GM23248 (cell line): ENCODE results near the gene TMBIM1. TPM values are rescaled to one million over a fixed set of nuclear protein-coding genes. Genes with fewer than 3 reads are reported as not detected.

Source experiments
- DNase-seq: peaks from one replicate; pipeline ENCODE4 v3.0.0-alpha.2; 2015
- H2AFZ ChIP-seq: fragments of 200-600 bp; sonication (generic); 2 replicates; pipeline ENCODE4 v1.6.1; 2016; ENCODE audit warnings: antibody characterized with exemption
- H3F3A ChIP-seq: fragments of 200-600 bp; sonication (generic); 2 replicates; pipeline ENCODE4 v1.6.1; 2016; ENCODE audit warnings: mild to moderate bottlenecking, antibody characterized with exemption, mixed run types; ENCODE audit not compliant: insufficient read depth
- H3K27ac ChIP-seq: fragments of 200-600 bp; sonication (generic); 2 replicates; pipeline ENCODE4 v1.5.1; 2016; ENCODE audit warnings: mild to moderate bottlenecking
- H3K27me3 ChIP-seq: fragments of 200-600 bp; sonication (generic); replicated peaks from 2 replicates; pipeline ENCODE4 v1.6.1; 2016; ENCODE audit warnings: mild to moderate bottlenecking; ENCODE audit not compliant: insufficient read depth
- H3K36me3 ChIP-seq: fragments of 200-600 bp; sonication (generic); 2 replicates; pipeline ENCODE4 v1.6.1; 2016; ENCODE audit warnings: low read depth, mild to moderate bottlenecking
- H3K4me1 ChIP-seq: fragments of 200-600 bp; sonication (generic); 2 replicates; pipeline ENCODE4 v1.6.1; 2016; ENCODE audit warnings: mild to moderate bottlenecking; ENCODE audit not compliant: insufficient read depth
- H3K4me2 ChIP-seq: fragments of 200-600 bp; sonication (generic); one replicate; pipeline ENCODE4 v1.6.1; 2016; ENCODE audit warnings: mild to moderate bottlenecking; ENCODE audit not compliant: unreplicated experiment
- H3K4me3 ChIP-seq: fragments of 200-600 bp; sonication (generic); 2 replicates; pipeline ENCODE4 v1.5.1; 2016; ENCODE audit warnings: mild to moderate bottlenecking
- H3K79me2 ChIP-seq: fragments of 200-600 bp; sonication (generic); 2 replicates; pipeline ENCODE4 v1.6.1; 2016; ENCODE audit warnings: mild to moderate bottlenecking; ENCODE audit not compliant: insufficient read depth
- H3K9ac ChIP-seq: fragments of 200-600 bp; sonication (generic); 2 replicates; pipeline ENCODE4 v1.6.1; 2016; ENCODE audit warnings: mild to moderate bottlenecking
- H3K9me2 ChIP-seq: fragments of 200-600 bp; sonication (generic); 2 replicates; pipeline ENCODE4 v1.6.1; 2016; ENCODE audit warnings: mixed run types, mild to moderate bottlenecking, moderate library complexity; ENCODE audit not compliant: insufficient read depth
- H3K9me3 ChIP-seq: fragments of 200-600 bp; sonication (generic); one replicate; pipeline ENCODE4 v1.6.1; 2017; ENCODE audit warnings: low read depth
- H4K20me1 ChIP-seq: fragments of 200-600 bp; sonication (generic); 2 replicates; pipeline ENCODE4 v1.6.0; 2016; ENCODE audit not compliant: insufficient read depth
- EZH2 ChIP-seq: fragments of 200-600 bp; sonication (generic); IDR thresholded peaks from 2 replicates; pipeline ENCODE4 v1.6.1; 2018; ENCODE audit warnings: antibody characterized with exemption, mild to moderate bottlenecking; ENCODE audit not compliant: insufficient read depth, poor library complexity, severe bottlenecking
- EZH2phosphoT487 ChIP-seq: fragments of 200-600 bp; sonication (generic); IDR thresholded peaks from 2 replicates; pipeline ENCODE4 v1.6.1; 2018; ENCODE audit warnings: antibody characterized with exemption, moderate library complexity, mild to moderate bottlenecking, low read depth; ENCODE audit not compliant: insufficient read depth
- WGBS, 2 experiments: methylation state at CpG; one replicate each; pipeline ENCODE4 v1.1.6; 2015 to 2017; ENCODE audit warnings: low lambda C conversion rate in 2 of 2, low coverage in 1 of 2; ENCODE audit errors: missing lambda C conversion rate in 2 of 2; 5-methylcytosine and 5-hydroxymethylcytosine counted together
- in situ Hi-C: fragments of 300-500 bp; cut with MboI; formaldehyde crosslinking; loops from 2 replicates; pipeline ENCODE4 v1.15.0; 2020
- polyA plus RNA-seq: library from polyadenylated mRNA; unstranded; fragments of >200 nt; fragmentation: Nextera tagmentation; extraction: Ambion mirVana; gene quantifications from 2 replicates; pipeline ENCODE4 v1.2.1, GENCODE V29; 2016
- total RNA-seq: library from RNA; depleted of rRNA; stranded (reverse); fragments of >200 nt; shearing (Covaris generic); gene quantifications from 2 replicates; pipeline ENCODE4 v1.2.3, GENCODE V29; 2014

The TMBIM1 gene
- total and polyA plus RNA-seq, 2 experiments from 2014 or later: 166 to 178 TPM

GRCh38 chr2:218286570-218287459 is 5.5 kb downstream of the TMBIM1 start:
- H3K4me1 ChIP-seq: peaks cover 72% of the 10 kb centered on the region
- H3K27me3 ChIP-seq: no peaks in the 10 kb centered on the region
- in situ Hi-C loops: no loop called here
- peak overlapping the region; percentile 18; the same call in 1 of the 2 replicates for H2AFZ ChIP-seq
- H3K4me3 ChIP-seq: peak overlapping the region; percentile 77
- H3K4me2 ChIP-seq: peak overlapping the region; percentile 96
- peak overlapping the region; percentile 83 for H3K9ac ChIP-seq
- peaks cover 54% of the 10 kb centered on the region for H3F3A ChIP-seq
- no peaks in the 10 kb centered on the region for H3K9me2 ChIP-seq
- DNase-seq: peak; percentile 98
- no peaks in the 10 kb centered on the region for H3K9me3 ChIP-seq
- 0 to 1% methylated on average over 11 of the region's 11 CpGs for WGBS, 2 experiments
- no peaks in the 10 kb centered on the region for H3K36me3 ChIP-seq
- TF ChIP-seq EZH2phosphoT487 (no peak), EZH2 (no peak)
- H3K27ac ChIP-seq: peak overlapping the region; percentile 99
- H3K79me2 ChIP-seq: peaks cover 91% of the 10 kb centered on the region
- no peaks in the 10 kb centered on the region for H4K20me1 ChIP-seq

- H3K4me3 ChIP-seq: peak overlapping the region; percentile 77
- peak overlapping the region; percentile 83 for H3K9ac ChIP-seq
- H3K4me1 ChIP-seq: peaks cover 72% of the 10 kb centered on the region
- peak overlapping the region; percentile 96 for H3K4me2 ChIP-seq
- no peaks in the 10 kb centered on the region for H3K9me3 ChIP-seq
- no peaks in the 10 kb centered on the region for H3K9me2 ChIP-seq
- no peaks in the 10 kb centered on the region for H4K20me1 ChIP-seq
- H3K27me3 ChIP-seq: no peaks in the 10 kb centered on the region
- H2AFZ ChIP-seq: no peak overlapping the region
- DNase-seq: peak; percentile 93
- peak overlapping the region; percentile 99 for H3K27ac ChIP-seq
- TF ChIP-seq EZH2: no peak
- no peak for TF ChIP-seq EZH2phosphoT487
- in situ Hi-C loops: no loop called here
- H3K79me2 ChIP-seq: peaks cover 91% of the 10 kb centered on the region
- no peaks in the 10 kb centered on the region for H3K36me3 ChIP-seq
- H3F3A ChIP-seq: peaks cover 64% of the 10 kb centered on the region
- WGBS, 2 experiments: 5 to 10% methylated on average over 6 of the region's 6 CpGs
Observed at GRCh38 chr2:218285604-218286003, 6.7 kb downstream of the TMBIM1 start.

GRCh38 chr2:218284106-218284811 is 8.0 kb downstream of the TMBIM1 start:
- H3K4me1 ChIP-seq: peaks cover 62% of the 10 kb centered on the region
- peak; percentile 94 for DNase-seq
- H3K9me2 ChIP-seq: no peaks in the 10 kb centered on the region
- H3K9me3 ChIP-seq: no peaks in the 10 kb centered on the region
- H3K4me2 ChIP-seq: peak overlapping the region; percentile 96
- no peaks in the 10 kb centered on the region for H4K20me1 ChIP-seq
- peaks cover 11% of the 10 kb centered on the region; the same call in 1 of the 2 replicates for H3K36me3 ChIP-seq
- in situ Hi-C loops: no loop called here
- H3K27ac ChIP-seq: peak overlapping the region; percentile 99
- TF ChIP-seq EZH2: no peak
- no peak for TF ChIP-seq EZH2phosphoT487
- H2AFZ ChIP-seq: no peak overlapping the region
- H3K9ac ChIP-seq: peak overlapping the region; percentile 83
- H3K79me2 ChIP-seq: peaks cover 91% of the 10 kb centered on the region
- 21% methylated on average over 13 to 15 of the region's 16 CpGs for WGBS, 2 experiments
- H3F3A ChIP-seq: peaks cover 63% of the 10 kb centered on the region
- H3K27me3 ChIP-seq: no peaks in the 10 kb centered on the region
- H3K4me3 ChIP-seq: peak overlapping the region; percentile 50

GRCh38 chr2:218282173-218282991 is 9.9 kb downstream of the TMBIM1 start:
- H3K27me3 ChIP-seq: no peaks in the 10 kb centered on the region
- H3K4me2 ChIP-seq: peak overlapping the region; percentile 80
- H2AFZ ChIP-seq: 0 out of 2 replicates have a peak overlapping the region, but pooled peaks have one; percentile 21
- H3K9me3 ChIP-seq: no peaks in the 10 kb centered on the region
- H3K4me1 ChIP-seq: peaks cover 56% of the 10 kb centered on the region
- no peaks in the 10 kb centered on the region for H3K9me2 ChIP-seq
- peak overlapping the region; percentile 99 for H3K27ac ChIP-seq
- peak; percentile 89 for DNase-seq
- TF ChIP-seq EZH2 (no peak), EZH2phosphoT487 (no peak)
- H3K4me3 ChIP-seq: peak overlapping the region; percentile 19
- peaks cover 11% of the 10 kb centered on the region; the same call in 1 of the 2 replicates for H3K36me3 ChIP-seq
- WGBS, 2 experiments: 12 to 14% methylated on average over 12 to 17 of the region's 17 CpGs
- peaks cover 45% of the 10 kb centered on the region for H3F3A ChIP-seq
- H3K9ac ChIP-seq: peak overlapping the region; percentile 87
- peaks cover 89% of the 10 kb centered on the region for H3K79me2 ChIP-seq
- H4K20me1 ChIP-seq: no peaks in the 10 kb centered on the region
- in situ Hi-C loops: no loop called here
